Activated naive CD4-positive, alpha-beta T cell treated with anti-CD3 and anti-CD28 coated beads, Interleukin-2, amount 50 U/mL, for 24 hours (primary cell): ENCODE data around the gene SCAPER.
"Not testable (repeated sequence)": the region's sequence is repeated elsewhere in the genome, so short reads cannot be mapped to it uniquely, and the experiment has no call there.

Source experiments
- H3K27ac Mint-ChIP-seq: one replicate; pipeline ENCODE4 v1.8.0; 2021; ENCODE audit warnings: mild to moderate bottlenecking, mixed read lengths
- H3K27me3 Mint-ChIP-seq: one replicate; pipeline ENCODE4 v1.8.0; 2021; ENCODE audit warnings: mixed read lengths
- H3K36me3 Mint-ChIP-seq: one replicate; pipeline ENCODE4 v1.8.0; 2021; ENCODE audit warnings: mixed read lengths
- H3K4me1 Mint-ChIP-seq: one replicate; pipeline ENCODE4 v1.8.0; 2021; ENCODE audit warnings: mixed read lengths
- H3K4me3 Mint-ChIP-seq: one replicate; pipeline ENCODE4 v1.8.0; 2021; ENCODE audit warnings: mild to moderate bottlenecking, mixed read lengths
- H3K9me3 Mint-ChIP-seq: one replicate; pipeline ENCODE4 v1.8.0; 2021; ENCODE audit warnings: mixed read lengths

SCAPER gene

DNA sequence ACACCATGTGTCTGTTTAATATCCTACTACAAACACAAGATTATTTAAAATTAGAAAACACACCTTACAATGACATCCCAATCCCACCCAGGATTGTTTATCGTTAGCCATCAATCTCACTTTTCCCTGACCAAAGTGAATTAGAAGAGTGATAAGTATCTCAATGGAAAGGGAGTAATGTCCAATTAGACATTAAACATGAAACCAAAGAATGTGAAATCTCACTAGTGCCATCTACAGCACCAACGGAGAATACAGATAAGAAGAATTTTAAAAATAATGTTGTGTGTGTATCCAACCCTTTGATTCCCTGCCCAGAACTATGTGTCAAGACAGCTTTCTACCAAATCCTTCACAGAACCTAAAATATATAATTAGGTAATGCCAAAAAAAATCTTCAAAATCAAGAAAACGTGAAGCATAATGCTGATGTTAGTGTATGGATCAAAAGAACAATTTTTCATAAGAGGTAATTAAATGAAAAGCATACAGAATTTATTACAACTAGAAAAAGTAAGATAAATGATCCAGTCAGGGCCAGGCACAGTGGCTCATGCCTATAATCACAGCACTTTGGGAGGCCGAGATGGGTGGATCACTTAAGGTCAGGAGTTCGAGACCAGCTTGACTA, 64.2 kb downstream of the SCAPER start:
- H3K4me3 Mint-ChIP-seq = no peak overlapping the region
- H3K9me3 Mint-ChIP-seq = peaks cover 6% of the 10 kb centered on the region
- H3K4me1 Mint-ChIP-seq = peaks cover 47% of the 10 kb centered on the region
- no peak overlapping the region for H3K27ac Mint-ChIP-seq
- peaks cover 24% of the 10 kb centered on the region for H3K36me3 Mint-ChIP-seq
- H3K27me3 Mint-ChIP-seq = no peaks in the 10 kb centered on the region

DNA sequence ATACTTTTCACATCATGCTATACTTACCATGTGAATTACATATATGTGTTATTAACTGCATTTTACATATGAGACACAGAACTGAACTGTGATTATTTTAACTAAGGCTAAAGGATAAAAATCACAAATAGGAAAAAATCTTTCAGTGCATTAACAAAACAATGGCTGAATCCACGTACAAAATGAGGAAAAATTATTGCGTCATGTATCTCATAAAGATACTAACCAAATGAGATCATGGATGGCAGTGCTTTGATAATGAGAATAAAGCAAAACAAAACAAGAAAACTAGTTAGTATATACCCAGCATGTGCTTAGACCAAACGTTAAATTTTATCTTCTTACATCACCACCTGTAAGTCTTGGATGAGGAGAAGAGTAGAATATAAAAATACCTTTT, 66.0 kb downstream of the SCAPER start:
- Mint-ChIP-seq H3K27ac (no peak overlapping the region), H3K4me3 (no peak overlapping the region), H3K36me3 (peaks cover 39% of the 10 kb centered on the region), H3K27me3 (no peaks in the 10 kb centered on the region), H3K4me1 (peaks cover 47% of the 10 kb centered on the region), H3K9me3 (peaks cover 18% of the 10 kb centered on the region)

DNA sequence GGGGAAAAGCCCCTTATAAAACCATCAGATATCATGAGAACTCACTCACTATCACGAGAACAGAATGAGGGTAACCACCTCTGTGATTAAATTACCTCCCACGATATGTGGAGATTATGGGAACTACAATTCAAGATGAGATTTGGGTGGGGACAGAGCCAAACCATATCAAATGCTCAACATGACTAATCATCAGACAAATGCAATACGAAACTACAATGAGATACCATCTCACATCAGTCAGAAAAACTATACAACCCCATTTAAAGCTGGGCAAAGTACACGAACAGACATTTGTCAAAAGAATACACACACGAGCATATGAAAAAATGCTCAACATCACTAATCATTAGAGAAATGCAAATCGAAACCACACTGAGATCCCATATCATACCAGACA, 67.7 kb downstream of the SCAPER start:
- Mint-ChIP-seq H3K9me3 (peaks cover 28% of the 10 kb centered on the region), H3K36me3 (peaks cover 51% of the 10 kb centered on the region), H3K4me3 (no peak overlapping the region), H3K27me3 (no peaks in the 10 kb centered on the region), H3K4me1 (peaks cover 38% of the 10 kb centered on the region), H3K27ac (no peak overlapping the region)

DNA sequence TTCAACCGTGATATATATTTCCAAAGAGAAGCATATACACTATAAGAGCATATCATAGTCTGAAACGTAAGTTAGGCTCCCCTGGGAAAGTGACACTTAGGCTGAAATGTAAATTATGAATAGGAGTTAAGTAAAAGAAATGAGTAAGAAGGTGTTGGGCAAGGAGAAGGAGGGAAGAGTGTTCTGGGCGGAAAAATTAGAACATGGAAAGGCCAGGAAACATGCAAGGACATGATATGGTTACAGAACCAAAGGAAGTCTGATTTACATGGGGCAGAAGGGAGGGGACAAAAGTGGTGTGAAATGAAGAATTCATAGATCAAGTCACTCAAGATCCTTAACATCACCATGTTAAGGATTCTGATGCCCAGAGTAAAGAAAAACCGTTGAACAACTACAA, 75.2 kb downstream of the SCAPER start:
- Mint-ChIP-seq H3K4me1 (peaks cover 30% of the 10 kb centered on the region), H3K27me3 (no peaks in the 10 kb centered on the region), H3K4me3 (no peak overlapping the region), H3K36me3 (peaks cover 29% of the 10 kb centered on the region), H3K9me3 (peaks cover 18% of the 10 kb centered on the region), H3K27ac (no peak overlapping the region)

DNA sequence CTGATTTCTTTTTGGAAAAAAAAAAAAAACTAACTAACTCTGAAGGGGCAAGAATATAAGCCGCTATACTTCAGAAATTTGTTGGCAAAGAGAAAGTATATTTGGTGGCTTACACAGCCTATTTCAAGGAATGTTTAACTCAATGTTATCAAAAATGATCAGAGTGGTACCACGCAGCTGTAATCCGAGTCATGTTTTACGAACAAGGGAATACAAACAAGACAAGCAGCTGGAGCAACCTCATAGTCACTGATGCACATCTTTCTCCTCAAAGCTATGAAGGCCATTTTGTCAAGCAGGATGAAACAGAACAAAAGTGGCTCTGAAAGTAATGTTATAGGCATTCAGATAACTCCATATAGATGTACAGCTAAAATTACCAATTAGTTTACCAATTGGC, 81.2 kb downstream of the SCAPER start:
- Mint-ChIP-seq H3K27me3 (no peaks in the 10 kb centered on the region), H3K9me3 (no peaks in the 10 kb centered on the region), H3K27ac (no peak overlapping the region), H3K4me3 (no peak overlapping the region), H3K36me3 (peaks cover 12% of the 10 kb centered on the region), H3K4me1 (peaks cover 36% of the 10 kb centered on the region)

DNA sequence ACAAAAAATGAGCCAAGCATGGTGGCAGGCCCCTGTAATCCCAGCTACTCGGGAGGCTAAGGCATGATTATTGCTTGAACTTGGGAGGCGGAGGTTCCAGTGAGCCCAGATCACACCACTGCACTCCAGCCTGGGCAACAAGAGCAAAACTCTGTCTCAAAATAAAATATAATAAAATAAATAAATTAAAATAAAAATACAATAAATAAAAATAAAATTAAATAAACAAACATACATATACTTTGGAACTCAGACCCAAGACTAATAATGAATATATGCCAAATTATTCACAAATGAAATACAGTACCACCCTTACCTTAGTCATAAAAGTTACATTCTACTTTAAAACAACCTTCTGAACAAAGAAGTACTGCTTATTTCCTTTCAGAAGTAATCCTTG, 81.8 kb downstream of the SCAPER start:
- no peak overlapping the region for H3K27ac Mint-ChIP-seq
- H3K4me1 Mint-ChIP-seq = peaks cover 39% of the 10 kb centered on the region
- peaks cover 14% of the 10 kb centered on the region for H3K36me3 Mint-ChIP-seq
- H3K9me3 Mint-ChIP-seq = peaks cover 1% of the 10 kb centered on the region
- no peak overlapping the region for H3K4me3 Mint-ChIP-seq
- no peaks in the 10 kb centered on the region for H3K27me3 Mint-ChIP-seq

DNA sequence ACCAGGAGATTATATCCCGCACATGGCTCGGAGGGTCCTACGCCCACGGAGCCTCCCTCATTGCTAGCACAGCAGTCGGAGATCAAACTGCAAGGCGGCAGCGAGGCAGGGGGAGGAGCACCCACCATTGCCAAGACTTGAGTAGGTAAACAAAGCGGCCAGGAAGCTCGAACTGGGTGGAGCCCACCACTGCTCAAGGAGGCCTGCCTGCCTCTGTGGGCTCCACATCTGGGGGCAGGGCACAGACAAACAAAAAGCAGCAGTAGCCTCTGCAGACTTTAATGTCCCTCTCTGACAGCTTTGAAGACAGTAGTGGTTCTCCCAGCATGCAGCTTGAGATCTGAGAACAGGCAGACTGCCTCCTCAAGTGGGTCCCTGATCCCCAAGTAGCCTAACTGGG, 86.2 kb downstream of the SCAPER start:
- H3K27ac Mint-ChIP-seq, H3K27me3 Mint-ChIP-seq, H3K9me3 Mint-ChIP-seq: not testable (repeated sequence)
- peaks cover 44% of the 10 kb centered on the region for H3K4me1 Mint-ChIP-seq
- H3K4me3 Mint-ChIP-seq = peak overlapping the region; percentile 77
- peaks cover 12% of the 10 kb centered on the region for H3K36me3 Mint-ChIP-seq

DNA sequence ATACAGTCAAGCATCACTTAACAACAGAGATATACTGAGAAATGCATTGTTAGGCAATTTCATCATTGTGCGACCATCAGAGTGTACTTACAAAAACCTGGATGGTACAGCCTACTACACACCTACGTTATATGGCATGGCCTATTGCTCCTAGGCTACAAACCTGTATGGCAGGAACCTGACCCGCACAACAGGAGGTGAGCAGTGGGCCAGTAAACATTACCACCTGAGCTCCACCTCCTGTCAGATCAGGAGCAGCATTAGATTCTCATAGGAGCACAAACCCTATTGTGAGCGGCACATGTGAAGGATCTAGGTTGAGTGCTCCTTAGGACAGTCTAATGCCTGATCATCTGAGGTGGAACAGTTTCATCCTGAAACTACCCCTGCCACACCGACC, 89.7 kb downstream of the SCAPER start:
- Mint-ChIP-seq H3K4me3 (no peak overlapping the region), H3K4me1 (peaks cover 58% of the 10 kb centered on the region), H3K36me3 (peaks cover 17% of the 10 kb centered on the region), H3K9me3 (peaks cover 9% of the 10 kb centered on the region), H3K27ac (no peak overlapping the region), H3K27me3 (no peaks in the 10 kb centered on the region)

DNA sequence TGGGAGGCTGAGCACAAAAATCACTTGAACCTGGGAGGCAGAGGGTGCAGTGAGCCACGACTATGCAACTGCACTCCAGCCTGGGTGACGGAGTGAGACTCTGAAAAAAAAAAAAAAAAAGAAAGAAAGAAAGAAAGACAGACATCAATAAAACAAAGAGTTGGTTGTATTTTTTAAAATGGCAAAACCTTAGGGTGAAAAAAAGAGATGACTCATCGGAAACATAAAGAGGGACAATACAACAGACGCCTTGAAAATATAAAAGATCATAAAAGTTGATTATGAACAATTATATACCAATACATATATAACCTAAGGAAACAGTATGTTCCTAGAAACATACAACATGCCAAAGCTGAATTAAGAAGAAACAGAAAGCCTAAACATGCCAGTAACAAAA, 92.8 kb downstream of the SCAPER start:
- H3K9me3 Mint-ChIP-seq = peaks cover 12% of the 10 kb centered on the region
- H3K27me3 Mint-ChIP-seq = no peaks in the 10 kb centered on the region
- H3K27ac Mint-ChIP-seq = no peak overlapping the region
- H3K4me1 Mint-ChIP-seq = peaks cover 43% of the 10 kb centered on the region
- H3K4me3 Mint-ChIP-seq = no peak overlapping the region
- H3K36me3 Mint-ChIP-seq = peaks cover 15% of the 10 kb centered on the region

DNA sequence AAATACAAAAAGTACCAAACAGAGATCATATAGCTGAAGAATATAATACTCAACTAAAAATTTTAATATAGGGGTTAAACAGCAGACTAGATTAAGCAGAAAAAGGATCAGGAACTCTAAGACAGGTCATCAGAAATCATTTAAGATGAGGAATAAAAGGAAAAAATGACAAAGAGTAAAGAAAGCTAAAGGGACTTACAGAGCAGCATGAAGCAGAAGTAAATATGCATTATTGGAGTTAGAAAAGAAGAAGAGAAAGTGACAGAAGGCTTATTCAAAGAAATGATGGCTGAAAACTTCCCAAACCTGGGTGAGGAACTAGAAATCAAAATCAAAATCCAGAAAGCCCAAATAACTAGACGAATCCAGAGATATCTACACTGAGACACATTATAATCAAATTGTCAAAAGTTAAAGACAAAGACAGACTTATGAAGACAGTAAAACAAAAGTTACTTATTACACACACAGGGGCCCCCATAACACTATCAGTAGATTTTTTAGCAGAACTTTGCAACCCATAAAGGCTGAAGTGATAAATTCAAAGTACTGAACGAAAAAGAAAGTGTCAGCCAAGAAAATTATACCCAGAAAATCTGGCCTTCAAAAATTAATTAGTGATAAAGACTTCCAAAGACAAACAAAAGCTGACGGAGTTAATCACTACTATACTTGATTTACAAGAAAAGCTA, 95.6 kb downstream of the SCAPER start:
- Mint-ChIP-seq H3K4me3 (no peak overlapping the region), H3K36me3 (peaks cover 15% of the 10 kb centered on the region)

DNA sequence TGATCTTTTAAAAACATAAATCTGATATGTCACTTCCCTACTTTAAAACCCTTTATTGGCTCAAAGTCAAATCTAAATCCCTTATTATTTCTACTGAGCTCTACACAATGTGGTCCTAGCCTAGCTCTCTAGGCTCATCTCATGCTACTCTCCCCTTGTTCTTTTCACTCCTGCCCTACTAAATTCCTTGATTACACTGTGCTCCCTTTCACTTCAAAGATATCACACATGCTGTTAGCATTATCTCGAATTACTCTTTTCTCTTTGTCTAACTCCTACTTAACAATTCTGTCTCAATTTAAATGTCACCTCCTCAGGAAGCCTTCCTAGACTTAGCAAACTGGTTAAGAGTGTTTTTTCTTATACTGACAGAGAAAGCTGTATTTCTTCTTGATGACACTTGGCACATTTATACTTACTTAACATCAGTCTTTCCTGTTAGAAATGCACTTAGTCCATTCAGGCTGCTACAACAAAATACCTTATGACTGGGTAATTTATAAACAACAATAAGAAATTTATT, 102.0 kb downstream of the SCAPER start:
- no peaks in the 10 kb centered on the region for H3K27me3 Mint-ChIP-seq
- H3K36me3 Mint-ChIP-seq = peaks cover 20% of the 10 kb centered on the region
- H3K4me3 Mint-ChIP-seq = no peak overlapping the region
- no peaks in the 10 kb centered on the region for H3K4me1 Mint-ChIP-seq
- H3K9me3 Mint-ChIP-seq = no peaks in the 10 kb centered on the region
- H3K27ac Mint-ChIP-seq = no peak overlapping the region

More for the DNA sequence above, 95.6 kb downstream of the SCAPER start:
- Mint-ChIP-seq H3K27me3 (no peaks in the 10 kb centered on the region), H3K9me3 (peaks cover 12% of the 10 kb centered on the region), H3K27ac (no peak overlapping the region), H3K4me1 (peaks cover 29% of the 10 kb centered on the region)

DNA sequence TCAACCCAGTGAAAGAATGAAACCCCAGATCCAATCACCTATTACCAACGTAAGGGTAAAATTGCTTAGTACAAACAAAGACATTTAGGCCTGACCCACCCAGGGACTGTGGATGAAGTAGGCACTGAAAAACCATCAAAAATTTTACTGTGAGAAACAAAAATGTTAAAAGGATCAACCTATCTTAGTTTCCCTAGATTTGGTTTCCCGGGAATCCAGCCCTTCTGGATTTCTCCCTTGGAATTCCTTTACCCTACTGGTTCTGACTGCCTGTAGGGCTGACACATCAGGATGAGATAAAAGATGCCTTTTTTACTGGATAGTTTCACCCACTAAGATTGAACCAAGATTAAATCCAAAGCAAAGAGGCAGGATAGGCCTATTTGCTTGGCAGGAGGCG, 102.7 kb downstream of the SCAPER start:
- no peaks in the 10 kb centered on the region for H3K9me3 Mint-ChIP-seq
- no peak overlapping the region for H3K4me3 Mint-ChIP-seq
- H3K27me3 Mint-ChIP-seq = no peaks in the 10 kb centered on the region
- H3K36me3 Mint-ChIP-seq = peaks cover 20% of the 10 kb centered on the region
- H3K27ac Mint-ChIP-seq = no peak overlapping the region
- no peaks in the 10 kb centered on the region for H3K4me1 Mint-ChIP-seq

DNA sequence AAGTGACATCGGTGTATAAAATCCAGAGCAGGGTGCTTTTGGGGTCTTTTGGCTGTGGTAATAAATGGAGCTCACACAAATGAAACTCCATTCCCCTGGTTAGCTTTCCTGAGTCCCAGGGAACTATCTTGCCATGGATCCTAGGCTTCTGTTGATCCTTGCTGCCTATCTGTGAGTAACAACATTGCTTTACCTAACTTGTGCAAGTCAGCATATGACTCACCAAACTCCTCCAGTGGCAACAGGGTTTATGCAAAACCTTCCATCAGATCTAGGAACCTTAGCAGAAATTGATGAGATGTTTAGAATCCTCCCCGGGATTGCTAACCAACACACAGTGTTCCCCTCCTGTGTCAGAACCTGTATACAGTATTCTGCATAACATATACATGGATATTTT, 105.4 kb downstream of the SCAPER start:
- Mint-ChIP-seq H3K27me3 (no peaks in the 10 kb centered on the region), H3K4me1 (no peaks in the 10 kb centered on the region), H3K36me3 (peaks cover 23% of the 10 kb centered on the region), H3K4me3 (no peak overlapping the region), H3K27ac (no peak overlapping the region), H3K9me3 (no peaks in the 10 kb centered on the region)

DNA sequence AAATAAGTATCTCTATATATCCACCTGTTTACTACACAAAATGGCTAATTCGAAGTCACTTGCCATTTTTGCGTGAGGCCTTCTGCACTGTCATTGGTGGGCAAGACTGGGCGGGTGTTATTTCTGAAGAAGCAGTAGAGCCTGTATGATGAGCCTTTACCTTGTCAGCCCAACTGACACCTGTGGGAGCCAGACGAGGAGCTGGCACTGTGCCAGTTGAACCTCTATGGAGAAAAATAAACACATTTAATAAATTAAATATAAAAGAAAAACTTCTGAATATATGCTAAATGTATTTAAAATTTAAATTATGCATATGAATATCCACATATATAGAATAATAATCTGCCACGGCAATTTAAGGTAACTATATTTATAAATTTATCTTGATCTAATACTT, 109.9 kb downstream of the SCAPER start:
- peaks cover 35% of the 10 kb centered on the region for H3K36me3 Mint-ChIP-seq
- no peak overlapping the region for H3K4me3 Mint-ChIP-seq
- H3K27me3 Mint-ChIP-seq = no peaks in the 10 kb centered on the region
- H3K27ac Mint-ChIP-seq = no peak overlapping the region
- no peaks in the 10 kb centered on the region for H3K9me3 Mint-ChIP-seq
- H3K4me1 Mint-ChIP-seq = no peaks in the 10 kb centered on the region

DNA sequence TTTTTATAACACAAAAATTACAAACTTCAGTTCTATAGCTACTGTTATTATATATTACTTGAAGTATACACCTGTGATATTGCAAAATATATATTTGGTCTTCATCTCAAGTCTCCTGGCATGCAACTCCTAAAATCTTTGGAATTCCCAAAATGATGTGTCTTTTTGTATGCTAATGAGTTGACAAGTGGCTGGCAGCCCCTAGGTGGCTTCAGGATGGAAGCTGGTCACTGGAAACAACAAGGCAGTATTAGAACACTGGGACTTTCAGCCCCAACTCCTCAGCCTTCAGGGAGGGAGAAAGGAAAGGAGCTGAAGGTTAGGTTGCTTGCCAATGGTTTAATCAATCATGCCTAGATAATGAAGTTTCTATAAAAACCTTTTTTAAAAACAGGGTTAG, 112.0 kb downstream of the SCAPER start:
- Mint-ChIP-seq H3K27ac (no peak overlapping the region), H3K36me3 (peaks cover 33% of the 10 kb centered on the region), H3K4me1 (no peaks in the 10 kb centered on the region), H3K4me3 (no peak overlapping the region), H3K27me3 (no peaks in the 10 kb centered on the region), H3K9me3 (no peaks in the 10 kb centered on the region)

DNA sequence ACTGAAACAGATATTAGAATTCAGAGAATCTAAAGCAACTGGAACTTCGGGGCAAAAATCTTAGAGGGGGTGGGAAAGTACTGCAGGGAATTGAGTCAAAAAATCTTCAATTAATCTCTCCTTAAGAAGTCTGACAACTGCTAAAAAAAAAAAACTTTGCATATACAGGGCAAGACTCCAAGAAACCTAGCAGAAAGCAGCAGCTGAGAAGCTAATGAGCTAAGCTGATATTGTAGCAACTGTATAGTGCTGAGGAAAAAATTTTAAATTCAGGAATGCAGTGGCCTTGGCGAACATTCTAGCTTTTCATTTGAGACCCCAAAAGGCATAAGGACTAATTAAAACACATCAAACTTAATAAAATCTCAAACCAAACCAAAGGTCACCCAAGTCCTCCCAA, 113.6 kb downstream of the SCAPER start:
- Mint-ChIP-seq H3K9me3 (no peaks in the 10 kb centered on the region), H3K4me1 (no peaks in the 10 kb centered on the region), H3K27me3 (no peaks in the 10 kb centered on the region), H3K36me3 (peaks cover 32% of the 10 kb centered on the region), H3K27ac (no peak overlapping the region), H3K4me3 (no peak overlapping the region)
